CD4-positive, alpha-beta T cell treated with Interleukin-6 for 4 hours (primary cell): Measurements from ENCODE around the gene PPIB.
"Not testable (repeated sequence)": the region's sequence is repeated elsewhere in the genome, so short reads cannot be mapped to it uniquely, and the experiment has no call there.

Source experiments
- DNase-seq: peaks from one replicate; pipeline ENCODE4 v3.0.0-alpha.2; 2020; ENCODE audit warnings: mixed read lengths

The PPIB gene

GRCh38 chr15:64137226-64137833 lies 25.5 kb downstream of the PPIB start:
- DNase-seq: no peak

- no peak for DNase-seq
Observed at GRCh38 chr15:64136347-64136746, 26.5 kb downstream of the PPIB start.

GRCh38 chr15:64134345-64134829 lies 28.4 kb downstream of the PPIB start:
- DNase-seq: no peak

GRCh38 chr15:64133623-64134344 lies 29.0 kb downstream of the PPIB start:
- no peak for DNase-seq

GRCh38 chr15:64132217-64132616 lies 30.6 kb downstream of the PPIB start:
- no peak for DNase-seq

- no peak for DNase-seq
Observed at GRCh38 chr15:64131547-64131946, 31.3 kb downstream of the PPIB start.

- no peak for DNase-seq
Observed at GRCh38 chr15:64130159-64130558, 32.7 kb downstream of the PPIB start.

GRCh38 chr15:64127521-64128270 lies 35.1 kb downstream of the PPIB start:
- DNase-seq: no peak

GRCh38 chr15:64125978-64126377 lies 36.8 kb downstream of the PPIB start:
- no peak for DNase-seq

- no peak for DNase-seq
Observed at GRCh38 chr15:64122936-64123351, 39.9 kb downstream of the PPIB start.

- DNase-seq: no peak
Observed at GRCh38 chr15:64122444-64122843, 40.4 kb downstream of the PPIB start.

GRCh38 chr15:64121614-64122013 lies 41.2 kb downstream of the PPIB start:
- no peak for DNase-seq

- DNase-seq: not testable (repeated sequence)
Observed at GRCh38 chr15:64120322-64120721, 42.5 kb downstream of the PPIB start.

GRCh38 chr15:64117759-64118487 lies 44.9 kb downstream of the PPIB start:
- no peak for DNase-seq

GRCh38 chr15:64112904-64113303 lies 49.9 kb downstream of the PPIB start:
- no peak for DNase-seq

GRCh38 chr15:64112073-64112772 lies 50.6 kb downstream of the PPIB start:
- DNase-seq: no peak

GRCh38 chr15:64111679-64112050 lies 51.2 kb downstream of the PPIB start:
- no peak for DNase-seq

- no peak for DNase-seq
Observed at GRCh38 chr15:64110950-64111678, 51.7 kb downstream of the PPIB start.

GRCh38 chr15:64110108-64110701 lies 52.6 kb downstream of the PPIB start:
- DNase-seq: not testable (repeated sequence)

- DNase-seq: no peak
Observed at GRCh38 chr15:64107337-64107736, 55.5 kb downstream of the PPIB start.
